K562 (cell line): ENCODE results near the gene TMEM61. TPM values are rescaled to one million over a fixed set of nuclear protein-coding genes. Genes with fewer than 3 reads are reported as not detected.

Source experiments
- ATF7 ChIP-seq: fragments of 450-650 bp; IDR thresholded peaks from 2 replicates; pipeline ENCODE4 v1.7.1; 2014; ENCODE audit warnings: mild to moderate bottlenecking, moderate library complexity
- CCNT2 ChIP-seq: IDR thresholded peaks from 2 replicates; pipeline ENCODE4 v1.6.1; 2011; ENCODE audit warnings: borderline replicate concordance, low read depth, mild to moderate bottlenecking, moderate library complexity, mixed read lengths, low read length; ENCODE audit not compliant: insufficient read length; ENCODE audit errors: extremely low read depth
- GTF2B ChIP-seq: IDR thresholded peaks from 2 replicates; pipeline ENCODE4 v1.6.1; 2011; ENCODE audit not compliant: insufficient read length; ENCODE audit errors: extremely low read depth
- GTF2E2 ChIP-seq: fragments of 200-800 bp; sonication (Bioruptor generic); IDR thresholded peaks from 2 replicates; pipeline ENCODE4 v1.6.1; 2016; ENCODE audit warnings: missing genetic modification characterization, missing compliant biosample characterization
- HEY1 ChIP-seq: fragments of 250-450 bp; sonication (Bioruptor Pico); IDR thresholded peaks from 2 replicates; pipeline ENCODE4 v1.5.0; 2020; ENCODE audit warnings: mild to moderate bottlenecking, moderate library complexity, borderline replicate concordance
- MYNN ChIP-seq, 2 experiments: sonication (generic); formaldehyde crosslinking in 1 of 2; IDR thresholded peaks; 2 replicates each; pipeline versions ENCODE4 v1.5.0 to v1.6.1; 2016 to 2020; ENCODE audit warnings: antibody characterized with exemption in 1 of 2, missing genetic modification reagents in 1 of 2
- SNRNP70 ChIP-seq: fragments of 200-400 bp; formaldehyde crosslinking; optimal IDR thresholded peaks from 2 replicates; pipeline ENCODE3; 2017; ENCODE audit warnings: low read depth, low read length
- SP2 ChIP-seq: IDR thresholded peaks from 2 replicates; pipeline ENCODE4 v1.6.1; 2011; ENCODE audit warnings: mild to moderate bottlenecking, low read depth, low read length, moderate library complexity; ENCODE audit not compliant: poor library complexity, severe bottlenecking; ENCODE audit errors: extremely low read depth
- TAF9B ChIP-seq: fragments of 450-650 bp; IDR thresholded peaks from 2 replicates; pipeline ENCODE4 v1.6.1; 2018; ENCODE audit warnings: mild to moderate bottlenecking; ENCODE audit not compliant: partially characterized antibody
- ZNF280B ChIP-seq: fragments of 250-450 bp; sonication (Bioruptor Pico); IDR thresholded peaks from 2 replicates; pipeline ENCODE4 v1.5.1; 2021; ENCODE audit warnings: mild to moderate bottlenecking
- ZSCAN29 ChIP-seq: fragments of 450-650 bp; IDR thresholded peaks from 2 replicates; pipeline ENCODE4 v1.6.1; 2017
- polyA plus RNA-seq, 8 experiments: library from polyadenylated mRNA; depleted of rRNA in 4 of 8; stranded (reverse) in 5 of 8; unstranded in 3 of 8; fragments of >200 nt; fragmentation: Nextera tagmentation in 2 of 8; fragmentation: Illumina TruSeq in 1 of 8; extraction: Ambion mirVana in 2 of 8; extraction: Trizol in 1 of 8; gene quantifications; 2 replicates each; pipeline versions ENCODE4 v1.2.1 to v1.2.3, GENCODE V29; 2011 to 2014; ENCODE audit warnings: inconsistent platforms in 1 of 8, missing spikeins in 1 of 8
- total RNA-seq, 7 experiments: library from RNA; depleted of rRNA in 6 of 7; stranded (reverse); fragments of >200 nt in 6 of 7; fragmentation: Illumina TruSeq in 2 of 7; extraction: Trizol in 2 of 7; gene quantifications; 2 replicates each; pipeline versions ENCODE4 v1.2.1 to v1.2.3, GENCODE V29; 2011 to 2021; ENCODE audit warnings: low replicate concordance in 1 of 7
- TF ChIP-seq, protein P1 (sequence below): fragments of 450-650 bp; IDR thresholded peaks from 2 replicates; pipeline ENCODE4 v1.6.1; 2016; ENCODE audit warnings: low read depth
- TF ChIP-seq, protein P2 (sequence below): IDR thresholded peaks from 2 replicates; pipeline ENCODE4 v1.6.1; 2016; ENCODE audit warnings: missing genetic modification characterization, missing compliant biosample characterization
- TF ChIP-seq, protein P3 (sequence below): fragments of 450-650 bp; formaldehyde crosslinking; IDR thresholded peaks from 2 replicates; pipeline ENCODE4 v1.4.0; 2020; ENCODE audit warnings: mild to moderate bottlenecking, mixed read lengths

The TMEM61 gene
- total and polyA plus RNA-seq, 9 of the 15 experiments (the other 6 are each of a cell fraction or from before 2014, with no cell fraction given): not detected

GRCh38 chr1:54996359-54996868 is 16.0 kb downstream of the TMEM61 start (continued):
- TF ChIP-seq, protein P1, sequence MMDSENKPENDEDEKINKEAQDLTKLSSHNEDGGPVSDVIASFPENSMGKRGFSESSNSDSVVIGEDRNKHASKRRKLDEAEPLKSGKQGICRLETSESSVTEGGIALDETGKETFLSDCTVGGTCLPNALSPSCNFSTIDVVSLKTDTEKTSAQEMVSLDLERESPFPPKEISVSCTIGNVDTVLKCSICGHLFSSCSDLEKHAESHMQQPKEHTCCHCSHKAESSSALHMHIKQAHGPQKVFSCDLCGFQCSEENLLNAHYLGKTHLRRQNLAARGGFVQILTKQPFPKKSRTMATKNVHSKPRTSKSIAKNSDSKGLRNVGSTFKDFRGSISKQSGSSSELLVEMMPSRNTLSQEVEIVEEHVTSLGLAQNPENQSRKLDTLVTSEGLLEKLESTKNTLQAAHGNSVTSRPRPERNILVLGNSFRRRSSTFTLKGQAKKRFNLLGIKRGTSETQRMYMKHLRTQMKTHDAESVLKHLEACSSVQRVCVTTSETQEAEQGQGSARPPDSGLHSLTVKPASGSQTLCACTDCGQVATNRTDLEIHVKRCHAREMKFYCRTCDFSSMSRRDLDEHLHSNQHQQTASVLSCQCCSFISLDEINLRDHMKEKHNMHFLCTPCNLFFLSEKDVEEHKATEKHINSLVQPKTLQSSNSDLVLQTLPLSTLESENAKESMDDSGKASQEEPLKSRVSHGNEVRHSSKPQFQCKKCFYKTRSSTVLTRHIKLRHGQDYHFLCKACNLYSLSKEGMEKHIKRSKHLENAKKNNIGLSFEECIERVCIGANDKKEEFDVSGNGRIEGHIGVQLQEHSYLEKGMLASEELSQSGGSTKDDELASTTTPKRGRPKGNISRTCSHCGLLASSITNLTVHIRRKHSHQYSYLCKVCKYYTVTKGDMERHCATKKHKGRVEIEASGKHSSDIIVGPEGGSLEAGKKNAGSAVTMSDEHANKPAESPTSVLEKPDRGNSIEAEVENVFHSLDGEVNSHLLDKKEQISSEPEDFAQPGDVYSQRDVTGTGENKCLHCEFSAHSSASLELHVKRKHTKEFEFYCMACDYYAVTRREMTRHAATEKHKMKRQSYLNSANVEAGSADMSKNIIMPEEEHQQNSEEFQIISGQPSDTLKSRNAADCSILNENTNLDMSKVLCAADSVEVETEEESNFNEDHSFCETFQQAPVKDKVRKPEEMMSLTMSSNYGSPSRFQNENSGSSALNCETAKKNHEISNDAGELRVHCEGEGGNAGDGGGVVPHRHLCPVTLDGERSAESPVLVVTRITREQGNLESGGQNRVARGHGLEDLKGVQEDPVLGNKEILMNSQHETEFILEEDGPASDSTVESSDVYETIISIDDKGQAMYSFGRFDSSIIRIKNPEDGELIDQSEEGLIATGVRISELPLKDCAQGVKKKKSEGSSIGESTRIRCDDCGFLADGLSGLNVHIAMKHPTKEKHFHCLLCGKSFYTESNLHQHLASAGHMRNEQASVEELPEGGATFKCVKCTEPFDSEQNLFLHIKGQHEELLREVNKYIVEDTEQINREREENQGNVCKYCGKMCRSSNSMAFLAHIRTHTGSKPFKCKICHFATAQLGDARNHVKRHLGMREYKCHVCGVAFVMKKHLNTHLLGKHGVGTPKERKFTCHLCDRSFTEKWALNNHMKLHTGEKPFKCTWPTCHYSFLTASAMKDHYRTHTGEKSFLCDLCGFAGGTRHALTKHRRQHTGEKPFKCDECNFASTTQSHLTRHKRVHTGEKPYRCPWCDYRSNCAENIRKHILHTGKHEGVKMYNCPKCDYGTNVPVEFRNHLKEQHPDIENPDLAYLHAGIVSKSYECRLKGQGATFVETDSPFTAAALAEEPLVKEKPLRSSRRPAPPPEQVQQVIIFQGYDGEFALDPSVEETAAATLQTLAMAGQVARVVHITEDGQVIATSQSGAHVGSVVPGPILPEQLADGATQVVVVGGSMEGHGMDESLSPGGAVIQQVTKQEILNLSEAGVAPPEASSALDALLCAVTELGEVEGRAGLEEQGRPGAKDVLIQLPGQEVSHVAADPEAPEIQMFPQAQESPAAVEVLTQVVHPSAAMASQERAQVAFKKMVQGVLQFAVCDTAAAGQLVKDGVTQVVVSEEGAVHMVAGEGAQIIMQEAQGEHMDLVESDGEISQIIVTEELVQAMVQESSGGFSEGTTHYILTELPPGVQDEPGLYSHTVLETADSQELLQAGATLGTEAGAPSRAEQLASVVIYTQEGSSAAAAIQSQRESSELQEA: no peak
- TF ChIP-seq GTF2E2 (no peak), ZNF280B (CRISPR knock-in tag) (no peak), SP2 (no peak), TAF9B (no peak), ZSCAN29 (no peak), MYNN (IDR thresholded peaks at IDR 0.05) (no peak), MYNN (CRISPR knock-in tag; IDR thresholded peaks at IDR 0.05) (no peak), HEY1 (CRISPR knock-in tag) (no peak), ATF7 (no peak), CCNT2 (no peak), SNRNP70 (no peak), GTF2B (no peak)
- TF ChIP-seq, protein P2, sequence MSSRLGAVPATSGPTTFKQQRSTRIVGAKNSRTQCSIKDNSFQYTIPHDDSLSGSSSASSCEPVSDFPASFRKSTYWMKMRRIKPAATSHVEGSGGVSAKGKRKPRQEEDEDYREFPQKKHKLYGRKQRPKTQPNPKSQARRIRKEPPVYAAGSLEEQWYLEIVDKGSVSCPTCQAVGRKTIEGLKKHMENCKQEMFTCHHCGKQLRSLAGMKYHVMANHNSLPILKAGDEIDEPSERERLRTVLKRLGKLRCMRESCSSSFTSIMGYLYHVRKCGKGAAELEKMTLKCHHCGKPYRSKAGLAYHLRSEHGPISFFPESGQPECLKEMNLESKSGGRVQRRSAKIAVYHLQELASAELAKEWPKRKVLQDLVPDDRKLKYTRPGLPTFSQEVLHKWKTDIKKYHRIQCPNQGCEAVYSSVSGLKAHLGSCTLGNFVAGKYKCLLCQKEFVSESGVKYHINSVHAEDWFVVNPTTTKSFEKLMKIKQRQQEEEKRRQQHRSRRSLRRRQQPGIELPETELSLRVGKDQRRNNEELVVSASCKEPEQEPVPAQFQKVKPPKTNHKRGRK (tag): no peak
- TF ChIP-seq, protein P3, sequence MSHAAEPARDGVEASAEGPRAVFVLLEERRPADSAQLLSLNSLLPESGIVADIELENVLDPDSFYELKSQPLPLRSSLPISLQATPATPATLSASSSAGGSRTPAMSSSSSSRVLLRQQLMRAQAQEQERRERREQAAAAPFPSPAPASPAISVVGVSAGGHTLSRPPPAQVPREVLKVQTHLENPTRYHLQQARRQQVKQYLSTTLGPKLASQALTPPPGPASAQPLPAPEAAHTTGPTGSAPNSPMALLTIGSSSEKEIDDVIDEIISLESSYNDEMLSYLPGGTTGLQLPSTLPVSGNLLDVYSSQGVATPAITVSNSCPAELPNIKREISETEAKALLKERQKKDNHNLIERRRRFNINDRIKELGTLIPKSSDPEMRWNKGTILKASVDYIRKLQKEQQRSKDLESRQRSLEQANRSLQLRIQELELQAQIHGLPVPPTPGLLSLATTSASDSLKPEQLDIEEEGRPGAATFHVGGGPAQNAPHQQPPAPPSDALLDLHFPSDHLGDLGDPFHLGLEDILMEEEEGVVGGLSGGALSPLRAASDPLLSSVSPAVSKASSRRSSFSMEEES (CRISPR knock-in tag): no peak
